ENCODE measurements around the gene SMAGP. TPM values are rescaled to one million over a fixed set of nuclear protein-coding genes. Genes with fewer than 3 reads are reported as not detected.

Gene SMAGP
- total and polyA plus RNA-seq, 2 of the 4 experiments (the other 2 are of a cell fraction): 12.2 to 42.7 TPM

- TF ChIP-seq FOS (IDR thresholded peaks at IDR 0.05; ENCODE audit: low read depth, low read length) (no peak), SMC3 (IDR thresholded peaks at IDR 0.05; ENCODE audit: low read depth, low read length) (no peak)
- Histone ChIP-seq H3K23ac (ENCODE audit: low read depth, low read length) (no peak overlapping the region), H3K4me1 (ENCODE audit: control insufficient read depth, insufficient read depth, low read length) (no peaks in the 10 kb centered on the region), H3K9me3 (ENCODE audit: control insufficient read depth, insufficient read depth, low read length) (no peaks in the 10 kb centered on the region), H4K5ac (ENCODE audit: low read depth, low read length) (no peak overlapping the region), H3K27ac (ENCODE audit: insufficient read depth, low read length) (no peak overlapping the region), H3K27me3 (ENCODE audit: control insufficient read depth, insufficient read depth, low read length) (no peaks in the 10 kb centered on the region), H3K36me3 (ENCODE audit: control insufficient read depth, insufficient read depth, low read length) (0 out of 2 replicates have a peak, but pooled peaks cover 1% of the 10 kb centered on the region), H2BK20ac (ENCODE audit: low read depth, low read length) (no peak overlapping the region), H3K9ac (ENCODE audit: low read depth, low read length) (no peak overlapping the region), H3K4me2 (ENCODE audit: low read depth, low read length) (no peak overlapping the region), H4K20me1 (ENCODE audit: insufficient read depth, low read length) (no peaks in the 10 kb centered on the region), H2AK5ac (ENCODE audit: low read depth, low read length) (no peak overlapping the region), H2BK120ac (ENCODE audit: low read depth, low read length) (no peak overlapping the region), H3K56ac (ENCODE audit: extremely low read depth, insufficient read depth, low read length) (no peak overlapping the region), H3K4me3 (ENCODE audit: insufficient read depth, low read depth, low read length) (no peak overlapping the region), H3K14ac (replicated peaks; ENCODE audit: low read depth, low read length) (no peak overlapping the region), H2AK9ac (replicated peaks; ENCODE audit: low read depth, low read length, poor library complexity) (peak overlapping the region; percentile 42), H2BK15ac (ENCODE audit: low read depth, low read length) (no peak overlapping the region), H3K79me1 (ENCODE audit: low read depth in 1 of 2, low read length in 2 of 2) (peaks cover 3 to 41% of the 10 kb centered on the region in 2 experiments; a peak in 3 of 4 replicates), H2AFZ (replicated peaks; ENCODE audit: low read length, poor library complexity) (no peak overlapping the region), H3K18ac (ENCODE audit: low read depth, low read length) (no peak overlapping the region), H4K8ac (ENCODE audit: low read depth in 2 of 2, low read length in 2 of 2) (no peak overlapping the region), H3K9me1 (ENCODE audit: insufficient read depth, low read length) (peaks cover 3% of the 10 kb centered on the region), H3K4ac (ENCODE audit: low read depth, low read length) (no peak overlapping the region), H2BK5ac (ENCODE audit: low read depth, low read length, poor library complexity, severe bottlenecking) (no peak overlapping the region), H4K91ac (ENCODE audit: insufficient read depth, low read depth, low read length) (no peak overlapping the region)
- ChIA-PET POLR2A (ENCODE audit: unreplicated experiment) (interaction anchor here (0.6 kb wide), 1 partner anchor 527 kb away, joined by 3 read pairs; no protein-coding TSS in a partner anchor), CTCF (no interaction called here)
- dilution Hi-C loops (cut with HindIII; ENCODE audit: low sequenced_read_pairs, unreplicated experiment) (no loop called here), intact Hi-C loops (cut with micrococcal nuclease) (no loop called here), in situ Hi-C loops (cut with MboI; ENCODE audit: low sequenced_read_pairs) (no loop called here)
- ATAC-seq (ENCODE audit: low read depth) (no peak), DNase-seq (no peak)
- WGBS, 2 experiments (ENCODE audit: extremely low coverage in 2 of 2, insufficient read length in 1 of 2): 72 to 100% methylated on average over 2 to 3 of the region's 4 CpGs
- BruUV-seq (replicated peaks): no TSS peak
Measured at GRCh38 chr12:51254536-51254935, 15.7 kb downstream of the SMAGP start.

All from IMR-90 (cell line).